Anterior cingulate cortex (tissue), 58 donors: ENCODE data around the gene ARHGEF4.
A peak's percentile ranks its signal among the peaks of the same experiment; 100 is the strongest.
"Not testable (repeated sequence)": the region's sequence is repeated elsewhere in the genome, so short reads cannot be mapped to it uniquely, and the experiment has no call there.

Experiments
- DNase-seq, 58 donors: peaks; one replicate each; lab custom pipeline; 2025; lab: John Stamatoyannopoulos, UW

Gene ARHGEF4

DNA sequence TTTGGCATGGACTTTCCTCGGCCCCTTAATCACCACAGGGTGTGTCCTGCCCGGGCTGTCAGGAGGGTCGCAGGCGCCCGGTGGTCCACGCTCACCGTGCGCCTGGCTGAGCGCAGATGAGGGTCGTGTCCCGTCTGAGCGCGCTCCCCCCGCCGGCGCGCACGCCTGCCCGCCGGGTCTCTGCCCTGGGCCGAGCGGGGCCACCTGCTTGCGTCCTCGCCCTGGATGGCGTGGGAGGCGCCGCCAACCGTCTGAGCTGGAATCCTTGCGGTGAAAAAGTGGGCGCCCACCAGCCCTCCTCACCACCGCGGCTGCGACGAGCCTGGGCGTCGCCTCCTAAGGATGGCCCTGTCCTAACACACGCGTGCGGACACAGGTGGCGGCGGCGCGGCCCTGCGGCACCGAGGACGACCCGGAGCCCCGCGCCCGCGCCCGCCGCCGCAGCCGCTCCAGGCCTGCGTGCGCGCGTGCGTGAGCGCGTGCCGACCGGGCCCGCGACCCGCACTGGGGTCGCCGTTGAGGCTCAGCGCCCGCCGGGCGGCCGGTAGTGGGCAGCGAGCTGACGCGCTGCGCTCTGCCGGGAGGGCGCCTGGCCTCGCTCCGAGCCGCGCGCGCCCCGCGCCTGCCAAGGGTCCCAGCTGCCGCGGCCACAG, 126.6 kb downstream of the ARHGEF4 start:
- DNase-seq: peak in 3 of 58 donors; percentile 42 to 57 (median 46)

DNA sequence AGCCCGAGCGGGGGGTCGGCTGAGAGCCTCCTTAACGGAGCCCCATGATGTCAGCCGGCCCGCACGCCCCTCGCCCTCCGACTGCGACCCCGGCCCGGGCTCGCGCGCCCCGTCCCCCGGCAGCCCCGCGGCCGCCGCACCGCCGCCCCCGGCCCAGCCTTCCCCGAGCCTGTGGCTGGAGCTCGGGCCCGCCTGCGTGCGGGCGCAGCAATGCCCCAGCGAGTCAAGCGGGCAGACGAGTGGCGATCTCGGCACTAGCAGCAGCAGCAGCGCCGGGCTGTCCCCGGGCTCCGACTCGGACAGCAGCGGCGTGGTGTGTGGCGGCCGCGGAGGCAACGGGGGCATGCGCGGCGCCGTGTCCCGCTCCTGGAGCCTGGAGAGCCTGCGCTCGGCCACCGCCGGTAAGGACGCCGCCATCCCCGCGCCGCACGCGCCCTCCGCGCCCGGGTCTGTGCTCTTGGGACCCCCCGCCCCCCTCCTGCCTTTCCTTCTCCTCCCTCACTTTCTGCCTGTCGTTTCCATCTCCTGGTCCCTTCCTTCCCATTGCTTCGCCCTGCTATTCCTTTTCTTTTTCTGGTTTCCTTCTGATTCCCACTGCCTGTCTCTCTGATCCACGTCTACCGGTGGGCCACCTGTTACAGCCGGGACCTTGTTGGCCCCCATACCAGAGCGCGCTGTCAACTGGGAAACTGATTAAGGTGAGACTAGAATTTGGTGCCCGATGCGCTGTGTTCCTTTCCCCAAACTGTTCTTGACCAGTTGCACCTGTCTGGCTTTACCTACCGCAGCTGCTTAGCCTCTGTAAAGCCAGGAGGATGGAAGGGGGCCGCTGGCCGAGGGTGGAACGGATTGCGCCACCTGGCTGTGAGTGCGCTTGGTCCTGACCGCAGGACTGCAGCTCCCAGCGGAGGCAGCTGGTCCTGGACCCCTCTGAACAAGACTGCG, 127.4 kb downstream of the ARHGEF4 start:
- peak in 11 of 58 donors; percentile 20 to 57 (median 30) for DNase-seq

DNA sequence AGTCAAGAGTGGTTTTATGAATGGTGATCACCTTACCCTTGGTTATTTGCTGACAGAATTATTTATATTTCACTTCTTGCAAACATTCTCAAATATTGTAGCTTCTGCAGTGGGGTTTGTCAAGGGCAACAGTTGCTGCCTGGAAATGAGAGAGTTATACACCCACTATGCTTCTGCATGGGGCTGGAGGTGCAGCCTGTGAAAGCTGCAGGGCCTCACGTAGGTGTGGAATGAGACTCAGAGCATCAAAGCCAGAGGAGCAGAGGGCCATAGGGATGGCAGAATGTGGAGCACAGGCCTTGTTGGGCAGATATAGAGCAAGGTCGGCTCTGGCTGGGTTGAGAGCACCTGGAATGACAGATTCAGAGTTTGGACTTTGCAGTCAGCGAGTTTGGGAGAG, 128.2 kb downstream of the ARHGEF4 start:
- no peak for DNase-seq

DNA sequence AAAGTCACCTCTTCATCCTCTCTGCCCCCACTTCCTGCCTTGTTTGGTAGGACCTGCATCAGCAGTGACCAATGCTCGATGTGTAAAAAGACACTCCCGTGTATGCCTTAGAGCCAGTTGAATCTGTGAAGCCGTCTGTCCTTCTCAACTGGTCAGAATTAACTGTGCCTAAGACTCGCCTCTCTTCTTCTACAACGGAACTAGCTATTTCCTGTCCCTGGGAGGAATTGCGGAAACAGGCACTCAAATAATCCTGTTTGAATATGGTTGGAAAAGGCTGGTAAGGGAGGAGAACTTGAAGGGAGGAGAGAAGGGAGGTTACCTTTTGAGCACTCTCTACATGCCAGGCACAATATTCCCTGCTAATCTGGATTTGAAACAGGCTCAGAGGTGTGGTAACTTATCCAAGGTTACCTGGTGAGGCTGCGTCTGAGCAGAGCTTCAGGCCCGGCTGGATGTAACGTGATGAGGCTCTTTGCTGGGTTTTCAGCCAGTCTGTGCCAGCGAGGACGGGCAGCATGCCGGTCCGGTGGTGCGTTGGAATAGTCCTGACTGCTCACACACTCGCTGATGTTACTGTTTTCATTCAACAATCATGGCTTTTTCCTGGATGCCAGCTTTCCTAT, 129.5 kb downstream of the ARHGEF4 start:
- DNase-seq: peak in 3 of 58 donors; percentile 5 to 14 (median 14)

- no peak for DNase-seq
Measured at GRCh38 chr2:130966775-130967490, 130.2 kb downstream of the ARHGEF4 start.

GRCh38 chr2:130972410-130972809, 135.7 kb downstream of the ARHGEF4 start:
- DNase-seq: no peak

DNA sequence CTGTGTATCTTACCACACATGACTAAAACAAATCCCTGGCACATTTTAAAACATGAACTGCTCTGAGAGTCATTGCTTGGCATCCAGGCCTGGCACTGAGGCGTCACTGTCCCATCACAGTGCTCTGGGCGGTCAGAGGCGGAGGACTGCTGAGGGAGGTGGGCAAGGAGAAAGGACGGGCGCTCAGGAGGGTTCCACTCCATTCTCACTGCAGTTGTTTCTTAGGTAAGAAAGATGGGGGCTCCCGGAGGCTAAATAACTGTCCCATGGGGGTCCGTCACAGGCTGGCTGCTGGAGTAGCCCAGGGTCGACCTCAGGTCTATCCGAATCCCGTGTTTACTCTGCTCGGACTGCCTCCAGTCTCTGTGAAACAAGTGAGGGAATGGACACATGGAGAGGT, 139.0 kb downstream of the ARHGEF4 start:
- no peak for DNase-seq

- no peak for DNase-seq
Measured at GRCh38 chr2:130976591-130977237, 140.0 kb downstream of the ARHGEF4 start.

GRCh38 chr2:130977461-130978050, 140.8 kb downstream of the ARHGEF4 start:
- DNase-seq: no peak

DNA sequence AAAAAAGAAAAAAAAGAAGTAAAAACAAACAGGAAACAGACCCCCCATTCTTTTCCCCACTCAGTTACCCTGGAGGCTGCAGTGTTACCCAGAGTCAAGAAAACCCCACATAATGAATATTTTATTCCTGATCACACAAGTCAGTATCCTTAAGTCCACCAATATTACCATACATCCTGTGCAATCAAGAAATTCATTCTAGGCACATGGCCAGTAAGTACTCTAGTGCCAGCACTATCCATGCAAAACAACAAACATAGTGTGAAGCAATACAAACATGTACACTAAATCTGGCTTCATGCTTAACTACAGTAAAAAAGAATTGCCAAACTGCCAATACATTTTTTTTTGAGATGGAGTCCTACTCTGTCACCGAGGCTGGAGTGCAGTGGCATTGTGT, 145.0 kb downstream of the ARHGEF4 start:
- no peak for DNase-seq

GRCh38 chr2:130985206-130985780, 148.6 kb downstream of the ARHGEF4 start:
- no peak for DNase-seq

- no peak for DNase-seq
Measured at GRCh38 chr2:130985831-130986649, 149.3 kb downstream of the ARHGEF4 start.

DNA sequence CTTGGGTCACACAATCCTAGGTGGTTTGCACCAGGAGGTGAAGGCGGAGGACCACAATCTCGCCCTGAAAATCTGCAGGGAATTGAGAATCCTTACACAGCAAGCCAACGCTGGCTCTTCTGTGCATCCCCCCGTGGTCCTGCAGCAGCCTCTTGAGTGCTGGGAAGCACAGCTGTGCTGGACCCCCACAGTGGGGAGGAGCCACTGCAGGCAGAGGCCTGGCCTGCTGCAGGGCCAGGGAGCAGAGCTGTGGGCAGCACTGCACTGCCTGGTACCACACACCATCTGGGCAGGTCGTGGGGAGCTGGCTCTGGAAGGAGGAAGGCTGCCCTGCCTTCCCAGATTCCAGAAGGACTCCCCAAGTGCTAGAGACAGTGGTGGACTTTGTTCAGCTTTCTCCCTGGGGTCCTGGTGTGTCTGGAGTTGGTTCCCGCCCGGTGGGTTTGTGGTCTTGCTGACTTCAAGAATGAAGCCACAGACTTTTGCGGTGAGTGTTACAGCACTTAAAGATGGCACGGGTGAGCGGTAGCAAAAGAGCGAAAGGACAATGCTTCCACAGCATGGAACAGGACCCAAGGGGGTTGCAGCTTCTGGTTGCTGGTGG, 150.3 kb downstream of the ARHGEF4 start:
- no peak for DNase-seq

GRCh38 chr2:130987519-130988425, 151.1 kb downstream of the ARHGEF4 start:
- DNase-seq: peak in 3 of 58 donors; percentile 6 to 23 (median 16)

- DNase-seq: not testable (repeated sequence)
Measured at GRCh38 chr2:130991446-130991845, 154.7 kb downstream of the ARHGEF4 start.

- DNase-seq: not testable (repeated sequence)
Measured at GRCh38 chr2:130992003-130992402, 155.3 kb downstream of the ARHGEF4 start.

- DNase-seq: no peak
Measured at GRCh38 chr2:130996691-130997090, 160.0 kb downstream of the ARHGEF4 start.
